Measurements from ENCODE around the gene LRRC75A. TPM values are rescaled to one million over a fixed set of nuclear protein-coding genes. Genes with fewer than 3 reads are reported as not detected.
"Not testable (repeated sequence)": the region's sequence is repeated elsewhere in the genome, so short reads cannot be mapped to it uniquely, and the experiment has no call there.

LRRC75A gene
- polyA plus RNA-seq, 1 donor (not counting 4 experiments of a cell fraction or from before 2014, with no cell fraction given): not detected

DNA sequence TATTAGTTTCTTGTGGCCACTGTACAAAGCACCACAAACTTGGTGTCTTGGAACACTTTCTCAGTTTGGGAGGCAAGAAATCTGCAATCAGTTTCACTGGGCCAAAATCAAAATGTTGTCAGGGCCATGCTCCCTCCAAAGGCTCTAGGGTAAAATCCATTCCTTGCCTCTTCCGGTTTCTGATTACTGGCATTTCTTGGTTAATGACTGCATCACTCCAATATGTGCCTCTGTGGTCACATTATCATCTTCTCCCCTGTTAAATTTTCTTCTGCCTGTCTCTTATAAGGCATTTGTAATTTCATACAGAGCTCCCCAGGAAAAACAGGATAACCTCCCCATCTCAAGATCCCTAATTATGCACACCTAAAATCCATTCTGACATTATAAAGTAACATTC is 42.2 kb upstream of the LRRC75A start:
- dilution Hi-C loops (cut with MboI; ENCODE audit: extremely low pct_ligation_motif_present, low sequenced_read_pairs): no loop called here
- no peaks in the 10 kb centered on the region for H3K36me3 ChIP-seq (ENCODE audit: control insufficient read depth in 2 of 2, extremely low read depth in 1 of 2, insufficient read depth in 2 of 2, low read length in 2 of 2)

GRCh38 chr17:16529906-16530305 is 37.9 kb upstream of the LRRC75A start:
- Histone ChIP-seq H3K27ac (ENCODE audit: control insufficient read depth, insufficient read depth, low read length) (no peak overlapping the region), H3K4me1 (ENCODE audit: control insufficient read depth, extremely low read depth, insufficient read depth, low read length) (no peaks in the 10 kb centered on the region), H3K4me3 (ENCODE audit: control insufficient read depth in 2 of 3, extremely low read depth in 1 of 3, insufficient read depth in 2 of 3, low read depth in 1 of 3, low read length in 3 of 3) (no peak overlapping the region), H3K36me3 (ENCODE audit: control insufficient read depth in 2 of 2, extremely low read depth in 1 of 2, insufficient read depth in 2 of 2, low read length in 2 of 2) (no peaks in the 10 kb centered on the region), H2AFZ (ENCODE audit: control insufficient read depth, low read length) (no peak overlapping the region), H3K9me1 (ENCODE audit: control insufficient read depth, extremely low read depth, insufficient read depth, low read length) (no peaks in the 10 kb centered on the region), H3K9me3 (ENCODE audit: control insufficient read depth, low read depth, low read length) (no peaks in the 10 kb centered on the region), H3K9ac (ENCODE audit: control insufficient read depth, extremely low read depth, insufficient read depth, low read length) (no peak overlapping the region), H3K79me2 (ENCODE audit: control insufficient read depth, insufficient read depth, low read length) (no peaks in the 10 kb centered on the region), H3K27me3 (ENCODE audit: control insufficient read depth, extremely low read depth, insufficient read depth, low read length) (peaks cover 34% of the 10 kb centered on the region), H3K4me2 (ENCODE audit: control insufficient read depth, extremely low read depth, insufficient read depth, low read depth, low read length) (no peak overlapping the region), H4K20me1 (ENCODE audit: control insufficient read depth, extremely low read depth, insufficient read depth, low read length) (no peaks in the 10 kb centered on the region)
- dilution Hi-C loops (cut with MboI; ENCODE audit: extremely low pct_ligation_motif_present, low sequenced_read_pairs): no loop called here
- DNase-seq (ENCODE audit: low read depth, low spot score) (no peak), FAIRE-seq (no peak)
- TF ChIP-seq EZH2 (IDR thresholded peaks at IDR 0.05; ENCODE audit: low read length): no peak

More for the DNA sequence above, 42.2 kb upstream of the LRRC75A start:
- Histone ChIP-seq H3K9ac (ENCODE audit: control insufficient read depth, extremely low read depth, insufficient read depth, low read length) (no peak overlapping the region), H3K27ac (ENCODE audit: control insufficient read depth, insufficient read depth, low read length) (no peak overlapping the region), H4K20me1 (ENCODE audit: control insufficient read depth, extremely low read depth, insufficient read depth, low read length) (no peaks in the 10 kb centered on the region), H3K9me1 (ENCODE audit: control insufficient read depth, extremely low read depth, insufficient read depth, low read length) (no peaks in the 10 kb centered on the region), H3K4me1 (ENCODE audit: control insufficient read depth, extremely low read depth, insufficient read depth, low read length) (peaks cover 3% of the 10 kb centered on the region), H3K27me3 (ENCODE audit: control insufficient read depth, extremely low read depth, insufficient read depth, low read length) (peaks cover 13% of the 10 kb centered on the region), H3K79me2 (ENCODE audit: control insufficient read depth, insufficient read depth, low read length) (no peaks in the 10 kb centered on the region), H2AFZ (ENCODE audit: control insufficient read depth, low read length) (no peak overlapping the region), H3K4me3 (ENCODE audit: control insufficient read depth in 2 of 3, extremely low read depth in 1 of 3, insufficient read depth in 2 of 3, low read depth in 1 of 3, low read length in 3 of 3) (no peak overlapping the region), H3K9me3 (ENCODE audit: control insufficient read depth, low read depth, low read length) (no peaks in the 10 kb centered on the region), H3K4me2 (ENCODE audit: control insufficient read depth, extremely low read depth, insufficient read depth, low read depth, low read length) (no peak overlapping the region)
- DNase-seq (ENCODE audit: low read depth, low spot score) (no peak), FAIRE-seq (no peak)
- TF ChIP-seq EZH2 (IDR thresholded peaks at IDR 0.05; ENCODE audit: low read length): no peak

DNA sequence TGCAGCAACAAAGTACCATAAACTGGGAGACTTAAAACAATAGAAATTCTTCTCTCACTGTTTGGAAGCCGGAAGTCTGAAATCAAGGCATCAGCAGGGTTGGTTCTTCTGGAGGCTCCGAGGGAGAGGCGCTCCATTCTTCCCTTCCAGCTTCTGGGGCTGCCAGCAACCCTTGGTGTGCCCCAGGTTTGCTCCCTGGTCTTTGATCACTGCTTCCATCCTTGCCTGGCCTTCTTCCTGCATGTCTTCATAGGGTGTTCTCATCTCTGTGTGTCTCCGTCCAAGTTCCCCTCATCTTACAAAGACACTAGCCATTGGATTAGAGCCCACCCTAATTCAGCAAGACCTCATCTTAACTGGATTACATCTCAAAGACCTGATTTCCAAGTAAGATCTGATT is 35.3 kb upstream of the LRRC75A start:
- dilution Hi-C loops (cut with MboI; ENCODE audit: extremely low pct_ligation_motif_present, low sequenced_read_pairs): no loop called here
- H3K27me3 ChIP-seq (ENCODE audit: control insufficient read depth, extremely low read depth, insufficient read depth, low read length): peaks cover 38% of the 10 kb centered on the region

GRCh38 chr17:16525556-16525955 is 33.6 kb upstream of the LRRC75A start:
- H2AFZ ChIP-seq (ENCODE audit: control insufficient read depth, low read length); H3K9me3 ChIP-seq (ENCODE audit: control insufficient read depth, low read depth, low read length); H3K4me3 ChIP-seq (ENCODE audit: control insufficient read depth in 2 of 3, extremely low read depth in 1 of 3, insufficient read depth in 2 of 3, low read depth in 1 of 3, low read length in 3 of 3); FAIRE-seq; H3K9ac ChIP-seq (ENCODE audit: control insufficient read depth, extremely low read depth, insufficient read depth, low read length); dilution Hi-C loops (cut with MboI; ENCODE audit: extremely low pct_ligation_motif_present, low sequenced_read_pairs); H3K9me1 ChIP-seq (ENCODE audit: control insufficient read depth, extremely low read depth, insufficient read depth, low read length); H3K79me2 ChIP-seq (ENCODE audit: control insufficient read depth, insufficient read depth, low read length); DNase-seq (ENCODE audit: low read depth, low spot score); H3K36me3 ChIP-seq (ENCODE audit: control insufficient read depth in 2 of 2, extremely low read depth in 1 of 2, insufficient read depth in 2 of 2, low read length in 2 of 2); H3K27ac ChIP-seq (ENCODE audit: control insufficient read depth, insufficient read depth, low read length); H3K4me1 ChIP-seq (ENCODE audit: control insufficient read depth, extremely low read depth, insufficient read depth, low read length); H3K4me2 ChIP-seq (ENCODE audit: control insufficient read depth, extremely low read depth, insufficient read depth, low read depth, low read length); H4K20me1 ChIP-seq (ENCODE audit: control insufficient read depth, extremely low read depth, insufficient read depth, low read length): not testable (repeated sequence)
- H3K27me3 ChIP-seq (ENCODE audit: control insufficient read depth, extremely low read depth, insufficient read depth, low read length): peaks cover 33% of the 10 kb centered on the region

More for the DNA sequence above, 35.3 kb upstream of the LRRC75A start:
- H3K36me3 ChIP-seq (ENCODE audit: control insufficient read depth in 2 of 2, extremely low read depth in 1 of 2, insufficient read depth in 2 of 2, low read length in 2 of 2): no peaks in the 10 kb centered on the region
- DNase-seq (ENCODE audit: low read depth, low spot score) (no peak), FAIRE-seq (no peak)
- peaks cover 7% of the 10 kb centered on the region for H3K4me1 ChIP-seq (ENCODE audit: control insufficient read depth, extremely low read depth, insufficient read depth, low read length)
- no peak overlapping the region for H3K4me2 ChIP-seq (ENCODE audit: control insufficient read depth, extremely low read depth, insufficient read depth, low read depth, low read length)
- no peaks in the 10 kb centered on the region for H3K9me1 ChIP-seq (ENCODE audit: control insufficient read depth, extremely low read depth, insufficient read depth, low read length)
- H3K9ac ChIP-seq (ENCODE audit: control insufficient read depth, extremely low read depth, insufficient read depth, low read length): no peak overlapping the region
- no peaks in the 10 kb centered on the region for H3K79me2 ChIP-seq (ENCODE audit: control insufficient read depth, insufficient read depth, low read length)
- no peaks in the 10 kb centered on the region for H3K9me3 ChIP-seq (ENCODE audit: control insufficient read depth, low read depth, low read length)
- no peak for TF ChIP-seq EZH2 (IDR thresholded peaks at IDR 0.05; ENCODE audit: low read length)
- no peak for TF ChIP-seq CTCF (optimal IDR thresholded peaks at IDR 0.05 in 1 of 3, IDR thresholded peaks at IDR 0.05 in 1 of 3, conservative IDR thresholded peaks at IDR 0.05 in 1 of 3; ENCODE audit: extremely low read depth in 1 of 3, insufficient read depth in 2 of 3, low read length in 3 of 3)
- H4K20me1 ChIP-seq (ENCODE audit: control insufficient read depth, extremely low read depth, insufficient read depth, low read length): no peaks in the 10 kb centered on the region
- no peak overlapping the region for H2AFZ ChIP-seq (ENCODE audit: control insufficient read depth, low read length)
- no peak overlapping the region for H3K27ac ChIP-seq (ENCODE audit: control insufficient read depth, insufficient read depth, low read length)
- no peak overlapping the region for H3K4me3 ChIP-seq (ENCODE audit: control insufficient read depth in 2 of 3, extremely low read depth in 1 of 3, insufficient read depth in 2 of 3, low read depth in 1 of 3, low read length in 3 of 3)

Data from keratinocyte (primary cell).